IPS-11a (cell line): ENCODE results near the gene S100A16.
A peak's percentile ranks its signal among the peaks of the same experiment; 100 is the strongest.
"Not testable (repeated sequence)": the region's sequence is repeated elsewhere in the genome, so short reads cannot be mapped to it uniquely, and the experiment has no call there.

Source experiments
- H3K4me3 ChIP-seq: one replicate; pipeline ENCODE4 v1.5.1; 2013; ENCODE audit warnings: low read depth, low read length, control low read depth

The S100A16 gene

DNA sequence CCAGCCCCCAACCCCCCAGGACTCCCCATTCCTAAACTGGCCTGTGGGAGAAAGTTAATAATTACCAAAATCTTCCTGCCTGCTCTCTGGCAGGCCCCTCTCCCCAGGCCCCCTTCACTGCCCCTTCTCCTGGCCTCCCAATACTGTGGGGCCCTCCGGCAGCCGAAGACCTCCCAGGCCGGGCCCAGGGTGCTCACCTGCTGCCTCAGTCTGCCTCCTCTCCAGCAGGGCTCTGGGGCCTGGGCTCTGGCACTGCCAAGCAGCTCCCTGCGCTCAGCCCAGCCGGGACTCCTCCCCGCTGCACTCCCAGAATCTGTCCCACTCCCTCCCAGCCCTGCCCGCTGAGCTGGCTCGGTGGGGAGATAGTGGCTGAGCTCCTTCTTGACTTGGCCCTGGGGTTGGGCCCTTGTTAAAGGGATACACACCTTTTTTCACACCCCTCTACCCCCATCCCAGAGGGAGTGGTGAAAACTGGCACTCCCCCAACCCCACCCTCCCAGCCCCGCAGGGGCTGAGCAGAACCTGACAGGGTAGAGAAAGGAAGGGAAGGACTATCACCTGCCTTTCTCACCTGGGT is at the start of gene S100A16:
S100A16 (minus strand) TSS at position 383 of the 577 bp plus-strand sequence. CDS start 4,986 bp downstream, outside the sequence.
- no peak within 1 kb of the TSS for H3K4me3 ChIP-seq

DNA sequence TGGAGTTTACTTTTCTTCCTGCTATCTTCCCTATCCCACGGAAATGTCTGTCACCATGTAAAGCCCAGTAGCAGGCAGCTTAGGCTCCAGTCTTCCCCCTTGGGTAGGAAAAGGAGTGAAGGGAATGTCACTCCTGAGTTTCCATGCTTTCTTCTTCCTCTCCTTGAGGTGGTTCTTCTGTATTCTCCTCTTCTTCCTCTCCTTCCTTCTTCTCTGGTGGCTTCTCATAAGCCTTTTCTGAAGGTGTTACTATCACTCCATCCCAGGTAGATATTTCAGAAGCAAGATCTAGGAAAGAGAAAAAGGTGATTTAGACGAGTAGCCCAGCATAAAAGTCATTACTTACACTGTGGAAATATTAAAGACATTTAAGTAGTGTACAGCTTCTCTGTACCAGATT is 49.3 kb upstream of the S100A16 start:
- no peak overlapping the region for H3K4me3 ChIP-seq

DNA sequence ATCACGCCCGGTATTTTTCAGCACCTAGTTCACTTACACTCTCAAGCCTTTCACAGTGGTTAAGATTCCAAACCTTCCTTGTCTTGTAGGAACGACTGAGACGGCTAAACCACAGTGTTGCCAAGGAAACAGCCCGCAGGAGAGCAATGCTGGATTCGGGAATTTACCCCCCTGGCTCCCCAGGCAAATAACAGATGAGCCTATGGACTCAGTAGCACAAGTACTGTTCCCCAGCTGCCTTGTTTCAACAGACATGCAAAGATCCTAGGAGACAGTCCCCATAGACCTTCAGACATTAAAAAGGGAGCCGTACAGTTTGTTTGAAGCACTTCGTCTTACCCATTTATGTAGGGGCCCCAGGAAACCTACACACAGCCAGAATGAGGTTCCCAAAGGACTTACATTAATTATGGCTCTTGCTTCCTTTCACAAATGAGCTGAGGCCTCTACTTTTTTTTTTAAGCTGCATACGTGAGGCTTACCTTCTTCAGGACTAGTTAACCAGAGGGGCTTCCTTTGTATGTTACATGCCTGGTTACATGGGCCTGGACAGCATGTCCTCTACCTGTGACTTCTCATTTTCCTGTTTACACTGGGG is 48.3 kb upstream of the S100A16 start:
- no peak overlapping the region for H3K4me3 ChIP-seq

DNA sequence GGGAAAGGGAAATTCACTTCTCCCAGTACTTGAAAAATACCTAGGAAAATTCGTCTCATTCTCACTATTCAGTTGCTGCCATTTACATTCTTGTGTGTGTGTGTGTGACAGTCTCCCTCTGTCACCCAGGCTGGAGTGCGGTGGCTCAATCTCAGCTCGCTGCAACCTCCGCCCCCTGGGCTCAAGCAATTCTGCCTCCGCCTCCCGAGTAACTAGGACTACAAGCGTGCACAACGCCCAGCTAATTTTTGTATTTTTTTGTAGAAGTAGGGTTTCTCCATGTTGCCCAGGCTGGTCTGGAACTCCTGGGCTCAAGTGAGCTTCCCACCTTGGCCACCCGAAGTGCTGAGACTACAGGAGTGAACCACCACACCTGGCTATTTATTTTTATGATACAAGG is 46.7 kb upstream of the S100A16 start:
- peak overlapping the region; percentile 72 for H3K4me3 ChIP-seq

DNA sequence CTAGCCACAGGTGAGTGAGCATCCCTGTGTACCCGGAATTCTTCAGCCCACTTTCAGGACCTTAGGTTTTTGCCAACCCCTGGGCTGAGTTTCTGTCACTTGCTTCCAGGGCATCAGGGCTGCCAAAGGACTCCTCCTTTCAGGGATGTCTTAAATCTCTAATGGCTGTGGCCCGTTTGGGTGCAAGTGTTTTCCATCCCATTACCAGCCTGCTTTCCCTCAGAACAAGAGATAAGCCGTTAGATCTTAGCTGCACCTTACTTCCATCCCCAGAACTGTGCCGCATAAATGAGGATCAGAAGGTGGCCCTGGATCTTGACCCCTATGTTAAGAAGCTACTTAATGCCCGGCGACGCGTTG is 46.2 kb upstream of the S100A16 start:
- H3K4me3 ChIP-seq, result peak overlapping the region; percentile 72

DNA sequence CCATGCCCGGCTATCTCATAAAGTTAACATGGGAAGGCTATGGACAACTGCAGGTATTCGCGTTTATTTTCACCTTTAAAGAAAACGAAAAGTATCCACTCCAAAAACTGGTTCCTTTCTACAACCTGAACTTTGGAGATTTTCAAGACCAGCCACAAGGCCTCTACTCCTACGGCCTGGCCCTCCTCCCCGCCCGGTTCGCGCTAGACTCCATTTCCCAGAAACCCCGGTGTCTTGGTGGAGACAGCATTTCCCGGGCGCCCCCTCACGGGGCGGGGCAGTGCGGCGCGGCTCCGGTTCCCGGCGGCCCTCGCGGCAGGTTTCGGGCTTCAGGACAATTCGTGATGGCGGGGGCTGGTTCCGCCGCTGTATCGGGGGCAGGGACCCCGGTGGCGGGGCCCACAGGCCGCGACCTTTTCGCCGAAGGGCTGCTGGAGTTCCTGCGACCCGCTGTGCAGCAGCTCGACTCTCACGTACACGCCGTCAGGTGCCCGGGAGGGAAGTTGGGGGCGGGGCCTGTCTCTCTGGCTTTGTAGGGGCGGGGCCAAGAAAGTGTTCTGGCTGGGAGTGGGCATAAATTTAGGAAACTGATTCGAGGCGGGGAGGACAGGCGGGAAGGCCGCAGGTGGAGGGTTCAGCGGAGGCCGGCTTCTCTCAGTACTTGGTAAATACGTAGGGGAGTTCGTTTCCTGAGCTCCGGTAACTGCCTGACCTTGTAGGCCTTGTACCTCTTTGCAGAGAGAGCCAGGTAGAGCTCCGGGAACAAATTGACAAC is 45.6 kb upstream of the S100A16 start, which contains the start of gene SNAPIN:
SNAPIN (plus strand) TSS at position 304 of the 775 bp plus-strand sequence; CDS start at position 345, 41 bp downstream.
- peak within 1 kb of the TSS; percentile 72 for H3K4me3 ChIP-seq

DNA sequence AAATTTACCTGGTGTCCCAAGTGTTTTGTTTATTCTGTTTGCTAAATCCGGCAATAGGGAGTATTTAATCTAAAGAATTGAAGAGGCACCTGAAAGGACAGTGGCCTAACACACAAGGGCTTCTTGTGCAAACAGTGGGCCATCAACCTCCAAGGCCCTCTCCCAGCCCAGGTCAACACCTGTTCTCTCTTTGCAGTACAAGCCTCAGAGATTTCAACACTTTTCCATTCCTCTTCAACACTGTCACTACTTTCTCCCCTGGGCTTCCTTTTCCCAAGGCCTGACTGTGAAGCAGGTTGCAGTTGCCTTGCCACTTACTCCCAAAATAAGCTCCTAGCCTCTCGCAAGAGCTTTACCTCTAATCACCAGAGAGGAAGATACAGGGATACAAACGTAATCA is 42.4 kb upstream of the S100A16 start:
- H3K4me3 ChIP-seq, result no peak overlapping the region

GRCh38 chr1:153652805-153653500 is 40.0 kb upstream of the S100A16 start:
- H3K4me3 ChIP-seq, result no peak overlapping the region

GRCh38 chr1:153651771-153652170 is 38.8 kb upstream of the S100A16 start:
- H3K4me3 ChIP-seq, result no peak overlapping the region

DNA sequence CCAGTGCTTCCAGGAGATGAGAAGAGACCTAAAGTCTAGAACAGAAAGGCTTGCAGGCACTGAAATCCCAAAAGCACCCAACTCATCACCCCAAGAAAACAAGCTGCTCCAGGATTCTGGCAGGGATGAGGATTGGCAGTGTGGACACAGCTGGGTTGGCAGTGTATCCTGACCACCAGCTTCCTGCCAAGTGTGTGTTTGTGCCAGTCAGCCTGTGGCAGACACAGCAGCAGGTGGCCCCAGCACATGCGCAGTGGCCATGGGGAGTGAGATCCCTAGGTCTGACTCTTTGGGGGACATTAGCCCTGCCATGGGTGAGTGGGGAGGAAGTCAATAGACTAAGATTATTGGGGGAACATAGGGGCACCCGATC is 36.9 kb upstream of the S100A16 start:
- H3K4me3 ChIP-seq, result no peak overlapping the region

DNA sequence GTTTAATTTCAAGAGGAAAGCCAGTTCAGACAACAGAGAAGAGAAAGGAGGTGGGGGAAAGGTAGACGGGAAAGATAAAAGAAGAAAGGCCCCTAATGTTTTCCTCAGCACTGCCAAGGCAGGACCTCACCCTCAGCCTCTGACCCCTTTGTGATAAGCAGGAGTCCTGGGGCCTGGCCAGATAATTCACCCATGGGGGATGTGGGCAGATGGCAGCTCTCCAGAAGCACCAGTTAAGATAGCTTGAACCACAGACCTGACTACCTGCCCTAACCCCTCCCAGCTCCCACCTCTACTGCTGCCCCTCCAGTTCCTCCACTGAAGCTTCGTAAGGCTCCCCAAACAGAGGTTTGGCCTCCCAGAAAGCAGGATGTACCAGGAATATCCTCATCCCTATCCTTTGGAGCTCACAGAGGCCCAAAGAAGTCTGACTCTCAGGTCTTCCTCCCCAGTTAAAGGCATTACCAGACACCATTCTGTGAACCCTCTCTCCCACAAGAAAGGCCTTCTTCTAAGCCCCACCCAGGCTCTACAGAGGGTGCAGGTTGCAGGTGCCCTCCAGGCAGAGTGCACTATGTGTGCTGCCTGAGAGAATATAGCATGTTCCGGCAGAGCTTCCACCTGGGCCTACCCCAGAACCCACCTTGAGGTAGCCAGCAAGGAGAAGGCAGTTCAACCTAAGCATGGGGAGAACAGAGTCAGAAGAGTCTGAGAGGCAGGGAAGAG is 36.4 kb upstream of the S100A16 start:
- H3K4me3 ChIP-seq, result no peak overlapping the region

GRCh38 chr1:153648000-153648643 is 35.2 kb upstream of the S100A16 start:
- H3K4me3 ChIP-seq, result no peak overlapping the region

GRCh38 chr1:153647346-153647714 is 34.4 kb upstream of the S100A16 start:
- H3K4me3 ChIP-seq, result no peak overlapping the region

DNA sequence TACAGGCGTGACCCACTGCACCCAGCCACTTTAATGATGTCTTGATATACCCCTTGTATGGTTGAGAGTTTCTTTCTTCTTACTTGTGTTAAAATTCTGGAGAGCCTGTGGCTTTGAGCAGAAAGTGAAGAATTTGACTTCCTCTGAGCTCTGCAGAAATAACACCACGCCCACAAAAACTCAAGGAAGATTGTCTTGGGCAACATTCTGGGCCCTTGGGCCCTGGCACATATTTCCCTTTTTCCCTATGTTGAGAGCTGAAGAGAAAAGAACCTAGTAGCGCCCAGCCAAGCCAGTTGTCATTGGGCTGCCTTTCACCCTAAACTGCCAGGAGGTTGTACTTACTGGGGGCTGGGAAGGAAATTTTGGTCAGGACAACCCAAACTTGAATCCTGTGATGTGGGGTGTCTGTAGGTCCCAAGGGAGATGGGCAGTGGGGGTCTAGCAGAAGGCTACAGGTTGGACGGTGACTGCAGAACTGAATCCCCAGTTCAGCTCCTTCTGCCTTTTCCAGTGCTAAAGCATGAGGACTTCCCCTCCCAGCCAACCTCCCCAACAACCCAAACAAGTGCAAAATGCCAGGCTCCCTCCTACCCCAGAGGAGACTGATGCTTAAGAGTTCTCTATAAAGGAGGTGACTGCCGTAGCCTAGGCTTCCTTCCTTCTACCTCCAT is 33.9 kb upstream of the S100A16 start:
- no peak overlapping the region for H3K4me3 ChIP-seq

DNA sequence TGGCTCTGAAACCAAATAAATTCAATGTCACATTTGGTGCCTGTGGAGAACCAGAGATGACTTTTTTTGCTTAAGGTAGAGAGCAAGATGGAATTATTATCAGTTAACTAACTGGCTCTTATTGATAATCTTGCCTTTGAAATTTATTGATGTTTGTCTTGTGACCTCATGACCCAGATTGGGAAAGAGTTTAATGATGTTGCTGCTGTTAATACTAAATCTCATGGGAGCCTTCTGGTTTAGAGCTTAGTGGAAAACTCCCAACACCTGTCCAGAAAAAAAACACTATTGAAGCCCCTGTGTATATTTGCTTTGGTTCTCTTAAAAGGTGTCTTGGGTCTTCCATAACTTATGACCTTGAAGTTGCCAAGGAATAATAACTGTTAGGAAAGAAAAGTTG is 30.9 kb upstream of the S100A16 start:
- H3K4me3 ChIP-seq, result no peak overlapping the region

- no peak overlapping the region for H3K4me3 ChIP-seq
Observed at GRCh38 chr1:153643100-153643499, 30.2 kb upstream of the S100A16 start.

- no peak overlapping the region for H3K4me3 ChIP-seq
Observed at GRCh38 chr1:153642161-153642560, 29.2 kb upstream of the S100A16 start.

DNA sequence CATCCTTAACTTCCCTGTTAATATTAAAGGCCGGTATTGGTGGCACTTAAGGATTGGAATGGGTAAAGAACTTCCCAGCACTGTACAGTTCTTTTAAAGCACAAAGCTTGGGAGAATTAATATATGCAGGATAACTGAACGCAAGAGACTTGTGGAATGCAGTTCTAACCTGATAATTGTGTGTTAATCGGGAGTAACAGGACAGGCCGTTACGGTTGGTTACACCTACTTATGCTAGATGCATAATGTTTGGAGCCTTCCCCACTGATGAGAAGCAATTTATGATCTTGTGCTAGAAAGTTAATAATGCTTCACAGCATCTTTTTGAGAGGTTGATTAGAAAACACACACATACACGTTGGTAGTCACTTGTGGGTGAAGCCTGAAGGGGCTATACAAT is 27.9 kb upstream of the S100A16 start:
- H3K4me3 ChIP-seq, result no peak overlapping the region

GRCh38 chr1:153640213-153640612 is 27.3 kb upstream of the S100A16 start:
- H3K4me3 ChIP-seq, result not testable (repeated sequence)

DNA sequence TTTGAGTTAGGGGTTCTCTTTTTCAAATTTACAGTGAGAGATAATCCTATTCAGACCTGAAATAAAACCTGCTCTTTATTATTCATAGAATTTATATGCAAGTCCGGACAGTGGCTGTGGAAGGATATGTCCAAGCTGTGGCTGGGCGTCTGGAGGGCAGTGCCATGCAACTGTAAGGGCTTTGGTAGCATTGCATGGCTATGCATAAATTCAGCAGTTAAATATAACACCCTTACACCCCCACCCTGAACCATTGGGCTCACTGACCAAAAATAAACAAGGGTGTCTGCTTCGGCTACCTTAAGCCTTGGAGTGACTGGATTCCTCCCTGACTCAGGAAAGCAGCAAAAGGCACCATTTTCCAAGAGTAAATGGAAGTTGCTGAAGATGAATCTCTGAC is 26.3 kb upstream of the S100A16 start:
- no peak overlapping the region for H3K4me3 ChIP-seq
